Glutamatergic neuron (in vitro differentiated cells): Measurements from ENCODE around the gene RGR. TPM values are rescaled to one million over a fixed set of nuclear protein-coding genes. Genes with fewer than 3 reads are reported as not detected.

Experiments
- DNase-seq: peaks from one replicate; pipeline ENCODE4 v3.0.0; 2022
- H3K27ac Mint-ChIP-seq: one replicate; pipeline ENCODE4 v1.8.0; 2020; ENCODE audit warnings: mild to moderate bottlenecking, mixed read lengths, inconsistent platforms; ENCODE audit not compliant: unreplicated experiment
- H3K27me3 Mint-ChIP-seq: one replicate; pipeline ENCODE4 v1.8.0; 2020; ENCODE audit warnings: mild to moderate bottlenecking, moderate library complexity, mixed read lengths, inconsistent platforms; ENCODE audit not compliant: unreplicated experiment
- H3K36me3 Mint-ChIP-seq: one replicate; pipeline ENCODE4 v1.8.0; 2020; ENCODE audit warnings: mild to moderate bottlenecking, mixed read lengths, inconsistent platforms; ENCODE audit not compliant: unreplicated experiment
- H3K4me1 Mint-ChIP-seq: one replicate; pipeline ENCODE4 v1.8.0; 2020; ENCODE audit warnings: mild to moderate bottlenecking, low read depth, mixed read lengths, inconsistent platforms; ENCODE audit not compliant: unreplicated experiment
- H3K4me3 Mint-ChIP-seq: one replicate; pipeline ENCODE4 v1.8.0; 2020; ENCODE audit warnings: mild to moderate bottlenecking, mixed read lengths, inconsistent platforms; ENCODE audit not compliant: unreplicated experiment
- H3K9me3 Mint-ChIP-seq: one replicate; pipeline ENCODE4 v1.8.0; 2020; ENCODE audit warnings: mild to moderate bottlenecking, moderate library complexity, mixed read lengths, inconsistent platforms; ENCODE audit not compliant: unreplicated experiment
- CTCF ChIP-seq: fragments of 200-600 bp; sonication (generic); IDR thresholded peaks from one replicate; pipeline ENCODE4 v1.5.0; 2021; ENCODE audit not compliant: partially characterized antibody, unreplicated experiment
- total RNA-seq: library from RNA; stranded (reverse); fragmentation: NEBNext Ultra II Directional; extraction: Animal tissue kit (Norgen Biotek cat#: 25700); gene quantifications from one replicate; pipeline ENCODE4 v1.2.1, GENCODE V29; 2021; ENCODE audit not compliant: unreplicated experiment

Gene RGR
- total RNA-seq, 1 donor from 2014 or later = not detected

- no peak for DNase-seq
- TF ChIP-seq CTCF = no peak
- no peak overlapping the region for H3K27ac Mint-ChIP-seq
- H3K4me1 Mint-ChIP-seq = peaks cover 6% of the 10 kb centered on the region
- H3K4me3 Mint-ChIP-seq = no peak overlapping the region
- peaks cover 4% of the 10 kb centered on the region for H3K9me3 Mint-ChIP-seq
- no peaks in the 10 kb centered on the region for H3K27me3 Mint-ChIP-seq
- H3K36me3 Mint-ChIP-seq = no peaks in the 10 kb centered on the region
Observed at GRCh38 chr10:84226616-84227015, 18.2 kb upstream of the RGR start.

- H3K27me3 Mint-ChIP-seq = no peaks in the 10 kb centered on the region
Observed at GRCh38 chr10:84227810-84228209, 17.0 kb upstream of the RGR start.

GRCh38 chr10:84230359-84230758 is 14.5 kb upstream of the RGR start:
- H3K4me1 Mint-ChIP-seq = peaks cover 3% of the 10 kb centered on the region
- peaks cover 6% of the 10 kb centered on the region for H3K9me3 Mint-ChIP-seq
- no peak for DNase-seq
- no peaks in the 10 kb centered on the region for H3K27me3 Mint-ChIP-seq
- no peak for TF ChIP-seq CTCF
- H3K4me3 Mint-ChIP-seq = no peak overlapping the region
- H3K36me3 Mint-ChIP-seq = no peaks in the 10 kb centered on the region
- H3K27ac Mint-ChIP-seq = no peak overlapping the region

More at GRCh38 chr10:84227810-84228209, 17.0 kb upstream of the RGR start:
- Mint-ChIP-seq H3K4me3 (no peak overlapping the region), H3K4me1 (peaks cover 6% of the 10 kb centered on the region), H3K27ac (no peak overlapping the region), H3K9me3 (peaks cover 4% of the 10 kb centered on the region), H3K36me3 (no peaks in the 10 kb centered on the region)
- DNase-seq = no peak
- no peak for TF ChIP-seq CTCF

GRCh38 chr10:84232376-84232775 is 12.5 kb upstream of the RGR start:
- no peak for TF ChIP-seq CTCF
- DNase-seq = no peak
- H3K4me3 Mint-ChIP-seq = no peak overlapping the region
- H3K27me3 Mint-ChIP-seq = no peaks in the 10 kb centered on the region
- H3K36me3 Mint-ChIP-seq = peaks cover 4% of the 10 kb centered on the region
- H3K4me1 Mint-ChIP-seq = no peaks in the 10 kb centered on the region
- H3K27ac Mint-ChIP-seq = no peak overlapping the region
- peaks cover 6% of the 10 kb centered on the region for H3K9me3 Mint-ChIP-seq

GRCh38 chr10:84233940-84234339 is 10.9 kb upstream of the RGR start:
- no peak for TF ChIP-seq CTCF
- Mint-ChIP-seq H3K27me3 (peaks cover 2% of the 10 kb centered on the region), H3K9me3 (peaks cover 6% of the 10 kb centered on the region), H3K4me1 (no peaks in the 10 kb centered on the region), H3K27ac (no peak overlapping the region), H3K36me3 (peaks cover 4% of the 10 kb centered on the region), H3K4me3 (no peak overlapping the region)
- DNase-seq = no peak
